H9 (cell line): Measurements from ENCODE around the gene MED15. TPM values are rescaled to one million over a fixed set of nuclear protein-coding genes. Genes with fewer than 3 reads are reported as not detected.

Experiments used
- DNase-seq: peaks from one replicate; pipeline ENCODE4 v3.0.0-alpha.2; 2017
- H2AFZ ChIP-seq: one replicate; pipeline ENCODE4 v1.6.1; 2013; ENCODE audit warnings: mild to moderate bottlenecking, low read length, control low read depth, moderate library complexity
- H2AK5ac ChIP-seq: 2 replicates; pipeline ENCODE4 v1.6.1; 2013; ENCODE audit warnings: low read length, control low read depth, mixed read lengths; ENCODE audit not compliant: insufficient read length
- H2BK120ac ChIP-seq: one replicate; pipeline ENCODE4 v1.6.1; 2013; ENCODE audit warnings: low read depth, mild to moderate bottlenecking, low read length, control low read depth, inconsistent platforms; ENCODE audit not compliant: poor library complexity, severe bottlenecking
- H2BK12ac ChIP-seq: 2 replicates; pipeline ENCODE4 v1.6.1; 2013; ENCODE audit warnings: low read length, control low read depth, mixed read lengths, low read depth; ENCODE audit not compliant: insufficient read length
- H2BK15ac ChIP-seq: 2 replicates; pipeline ENCODE4 v1.6.1; 2013; ENCODE audit warnings: low read depth, low read length, control low read depth
- H2BK20ac ChIP-seq: one replicate; pipeline ENCODE4 v1.6.1; 2013; ENCODE audit warnings: low read depth, mild to moderate bottlenecking, low read length, control low read depth, inconsistent platforms; ENCODE audit not compliant: poor library complexity, severe bottlenecking
- H2BK5ac ChIP-seq: 2 replicates; pipeline ENCODE4 v1.6.1; 2013; ENCODE audit warnings: low read length, control low read depth, mixed read lengths; ENCODE audit not compliant: insufficient read length
- H3K14ac ChIP-seq: 2 replicates; pipeline ENCODE4 v1.6.1; 2013; ENCODE audit warnings: low read length, control low read depth; ENCODE audit not compliant: insufficient read depth
- H3K18ac ChIP-seq: 2 replicates; pipeline ENCODE4 v1.6.1; 2013; ENCODE audit warnings: low read depth, mild to moderate bottlenecking, mixed read lengths, low read length, control low read depth; ENCODE audit not compliant: insufficient read length
- H3K23ac ChIP-seq: 2 replicates; pipeline ENCODE4 v1.6.1; 2013; ENCODE audit warnings: low read length, control low read depth, mixed read lengths, low read depth; ENCODE audit not compliant: insufficient read length
- H3K23me2 ChIP-seq: 2 replicates; pipeline ENCODE4 v1.6.1; 2013; ENCODE audit warnings: low read depth, mild to moderate bottlenecking, mixed read lengths, low read length, control low read depth; ENCODE audit not compliant: insufficient read length, poor library complexity, severe bottlenecking
- H3K27ac ChIP-seq: 2 replicates; pipeline ENCODE4 v1.5.1; 2013; ENCODE audit warnings: low read length, control low read depth, mixed read lengths, low read depth; ENCODE audit not compliant: insufficient read length
- H3K27me3 ChIP-seq: 2 replicates; pipeline ENCODE4 v1.6.1; 2013; ENCODE audit warnings: low read length, control low read depth, inconsistent platforms; ENCODE audit not compliant: insufficient read depth
- H3K4ac ChIP-seq: 2 replicates; pipeline ENCODE4 v1.6.1; 2013; ENCODE audit warnings: low read depth, mild to moderate bottlenecking, control low read depth, inconsistent platforms, low read length, moderate library complexity
- H3K4me1 ChIP-seq: 2 replicates; pipeline ENCODE4 v1.6.1; 2013; ENCODE audit warnings: low read length, control low read depth, inconsistent platforms; ENCODE audit not compliant: insufficient read depth
- H3K4me2 ChIP-seq: 2 replicates; pipeline ENCODE4 v1.6.1; 2013; ENCODE audit warnings: low read length, control low read depth, mixed read lengths; ENCODE audit not compliant: insufficient read length, insufficient read depth
- H3K56ac ChIP-seq: 2 replicates; pipeline ENCODE4 v1.6.1; 2013; ENCODE audit warnings: low read depth, mild to moderate bottlenecking, mixed read lengths, low read length, control low read depth; ENCODE audit not compliant: insufficient read length
- H3K79me1 ChIP-seq: 2 replicates; pipeline ENCODE4 v1.6.1; 2013; ENCODE audit warnings: low read depth, mild to moderate bottlenecking, moderate library complexity, low read length, control low read depth, inconsistent platforms; ENCODE audit not compliant: insufficient read depth, poor library complexity, severe bottlenecking
- H3K79me2 ChIP-seq: 2 replicates; pipeline ENCODE4 v1.6.1; 2013; ENCODE audit warnings: low read length, control low read depth, inconsistent platforms; ENCODE audit not compliant: insufficient read depth
- H3K9ac ChIP-seq: 2 replicates; pipeline ENCODE4 v1.6.1; 2013; ENCODE audit warnings: low read length, control low read depth, mixed read lengths; ENCODE audit not compliant: insufficient read length; ENCODE audit errors: extremely low read depth
- H3K9me3 ChIP-seq: one replicate; pipeline ENCODE4 v1.6.1; 2013; ENCODE audit warnings: low read depth, low read length, inconsistent platforms; ENCODE audit not compliant: control insufficient read depth
- H3T11ph ChIP-seq: one replicate; pipeline ENCODE4 v1.6.1; 2013; ENCODE audit warnings: mild to moderate bottlenecking, low read length, control low read depth, inconsistent platforms
- H4K20me1 ChIP-seq: one replicate; pipeline ENCODE4 v1.6.1; 2013; ENCODE audit not compliant: control insufficient read depth, insufficient read length, insufficient read depth
- H4K5ac ChIP-seq: 2 replicates; pipeline ENCODE4 v1.6.1; 2013; ENCODE audit warnings: low read depth, mild to moderate bottlenecking, mixed read lengths, low read length, control low read depth; ENCODE audit not compliant: insufficient read length
- H4K8ac ChIP-seq: replicated peaks from 2 replicates; pipeline ENCODE4 v1.6.1; 2013; ENCODE audit warnings: low read length, control low read depth, mixed read lengths, low read depth; ENCODE audit not compliant: insufficient read length
- H4K91ac ChIP-seq: 2 replicates; pipeline ENCODE4 v1.6.1; 2013; ENCODE audit warnings: low read depth, mild to moderate bottlenecking, moderate library complexity, mixed read lengths, low read length, control low read depth; ENCODE audit not compliant: insufficient read length
- H3K27ac Mint-ChIP-seq, 3 experiments: 2 replicates in 2 of 3; 3 replicates in 1 of 3; pipeline ENCODE4 v1.8.0; 2020 to 2021; ENCODE audit warnings: mixed read lengths in 3 of 3, mild to moderate bottlenecking in 1 of 3, moderate library complexity in 1 of 3
- H3K27me3 Mint-ChIP-seq: 2 replicates; pipeline ENCODE4 v1.8.0; 2021; ENCODE audit warnings: low read depth, mild to moderate bottlenecking, moderate library complexity, mixed read lengths
- H3K36me3 Mint-ChIP-seq, 3 experiments: 2 replicates in 2 of 3; 3 replicates in 1 of 3; pipeline ENCODE4 v1.8.0; 2020 to 2021; ENCODE audit warnings: low read depth in 3 of 3, mixed read lengths in 3 of 3; ENCODE audit not compliant: insufficient read depth in 1 of 3
- H3K4me1 Mint-ChIP-seq, 2 experiments: 2 replicates each; pipeline ENCODE4 v1.8.0; 2020; ENCODE audit warnings: mixed read lengths in 2 of 2
- H3K4me3 Mint-ChIP-seq, 2 experiments: 2 replicates in 1 of 2; 3 replicates in 1 of 2; pipeline ENCODE4 v1.8.0; 2020 to 2021; ENCODE audit warnings: mild to moderate bottlenecking in 2 of 2, mixed read lengths in 2 of 2, moderate library complexity in 1 of 2
- H3K9me3 Mint-ChIP-seq, 2 experiments: 2 replicates in 1 of 2; 3 replicates in 1 of 2; pipeline ENCODE4 v1.8.0; 2020; ENCODE audit warnings: mild to moderate bottlenecking in 2 of 2, mixed read lengths in 2 of 2, moderate library complexity in 1 of 2
- CTCF ChIP-seq: fragments of 200-600 bp; sonication (generic); conservative IDR thresholded peaks from 3 replicates; pipeline ENCODE4 v1.8.0; 2021; ENCODE audit warnings: antibody characterized with exemption, mild to moderate bottlenecking
- WGBS: extraction: QIAGEN DNeasy Blood & Tissue Kit; methylation state at CpG from one replicate; pipeline ENCODE4 v1.1.7; 2013; ENCODE audit warnings: missing lambda C conversion rate, low lambda C conversion rate, mixed read lengths; ENCODE audit not compliant: insufficient read length; ENCODE audit errors: extremely low coverage; 5-methylcytosine and 5-hydroxymethylcytosine counted together
- total RNA-seq: library from RNA; stranded (reverse); gene quantifications from 2 replicates; pipeline ENCODE4 v1.2.1, GENCODE V29; 2021

Gene MED15
- total RNA-seq, 1 experiment from 2014 or later, result 47.4 TPM

- Histone ChIP-seq H4K20me1 (no peaks in the 10 kb centered on the region), H3K79me1 (no peaks in the 10 kb centered on the region), H3K23me2 (no peaks in the 10 kb centered on the region), H2BK15ac (no peak overlapping the region), H2BK20ac (no peak overlapping the region), H4K5ac (no peak overlapping the region), H3K4ac (no peak overlapping the region), H3K27ac (no peak overlapping the region), H2BK12ac (no peak overlapping the region), H3K9ac (no peak overlapping the region), H3K18ac (no peak overlapping the region), H2BK5ac (no peak overlapping the region), H2AK5ac (no peak overlapping the region), H3T11ph (no peak overlapping the region), H3K9me3 (no peaks in the 10 kb centered on the region), H2AFZ (no peak overlapping the region), H3K27me3 (no peaks in the 10 kb centered on the region), H2BK120ac (no peak overlapping the region), H3K4me2 (no peak overlapping the region), H3K79me2 (no peaks in the 10 kb centered on the region), H3K23ac (no peak overlapping the region), H3K56ac (no peak overlapping the region), H4K91ac (no peak overlapping the region), H3K14ac (no peak overlapping the region), H3K4me1 (no peaks in the 10 kb centered on the region), H4K8ac (no peak overlapping the region)
- no CpG with 5 or more reads among the region's 6 CpGs for WGBS
- Mint-ChIP-seq H3K4me3 (no peak overlapping the region), H3K4me1 (no peaks in the 10 kb centered on the region; a peak in 1 of 4 replicates), H3K36me3 (no peaks in the 10 kb centered on the region; a peak in 1 of 7 replicates), H3K27me3 (no peaks in the 10 kb centered on the region), H3K27ac (no peak overlapping the region), H3K9me3 (no peaks in the 10 kb centered on the region)
- no peak for TF ChIP-seq CTCF
- no peak for DNase-seq
Measured at GRCh38 chr22:20613301-20613700, 105.9 kb downstream of the MED15 start.
